HG03025 (cell line): Measurements from ENCODE around the gene SAMM50.
"Not testable (repeated sequence)": the region's sequence is repeated elsewhere in the genome, so short reads cannot be mapped to it uniquely, and the experiment has no call there.

Source experiments
- ATAC-seq: cut with Tn5 transposase; IDR thresholded peaks from one replicate; pipeline ENCODE4 v1.9.1; 2021; ENCODE audit warnings: mild to moderate bottlenecking, moderate library complexity; ENCODE audit not compliant: unreplicated experiment, low FRiP score

SAMM50 gene

GRCh38 chr22:43999378-43999777, 44.1 kb downstream of the SAMM50 start:
- ATAC-seq = no peak

- no peak for ATAC-seq
These were observed 44.9 kb downstream of the SAMM50 start for GRCh38 chr22:44000123-44000522.

GRCh38 chr22:44001521-44001920, 46.3 kb downstream of the SAMM50 start:
- no peak for ATAC-seq

GRCh38 chr22:44002324-44002723, 47.1 kb downstream of the SAMM50 start:
- ATAC-seq = no peak

- no peak for ATAC-seq
These were observed 47.8 kb downstream of the SAMM50 start for GRCh38 chr22:44002997-44003396.

GRCh38 chr22:44003405-44004103, 48.3 kb downstream of the SAMM50 start:
- no peak for ATAC-seq

GRCh38 chr22:44004104-44004460, 48.8 kb downstream of the SAMM50 start:
- no peak for ATAC-seq

GRCh38 chr22:44005524-44005923, 50.3 kb downstream of the SAMM50 start:
- ATAC-seq = no peak

- ATAC-seq = no peak
These were observed 56.9 kb downstream of the SAMM50 start for GRCh38 chr22:44012162-44012561.

- no peak for ATAC-seq
These were observed 57.3 kb downstream of the SAMM50 start for GRCh38 chr22:44012591-44012990.

- no peak for ATAC-seq
These were observed 59.0 kb downstream of the SAMM50 start for GRCh38 chr22:44014241-44014640.

- ATAC-seq = not testable (repeated sequence)
These were observed 61.3 kb downstream of the SAMM50 start for GRCh38 chr22:44016586-44016985.

- no peak for ATAC-seq
These were observed 63.4 kb downstream of the SAMM50 start for GRCh38 chr22:44018594-44018993.

- no peak for ATAC-seq
These were observed 64.2 kb downstream of the SAMM50 start for GRCh38 chr22:44019416-44019815.

GRCh38 chr22:44019846-44020245, 64.6 kb downstream of the SAMM50 start:
- ATAC-seq = no peak

- no peak for ATAC-seq
These were observed 65.7 kb downstream of the SAMM50 start for GRCh38 chr22:44020981-44021380.

GRCh38 chr22:44023404-44024287, 68.4 kb downstream of the SAMM50 start:
- no peak for ATAC-seq

GRCh38 chr22:44024288-44024921, 69.2 kb downstream of the SAMM50 start, which contains the start of gene PARVB:
TSS of gene PARVB (plus strand) at chr22:44024302. CDS start at chr22:44024340, 38 bp downstream.
- ATAC-seq = no peak

- ATAC-seq = no peak
These were observed 70.2 kb downstream of the SAMM50 start for GRCh38 chr22:44025171-44026065.

- ATAC-seq = no peak
These were observed 70.9 kb downstream of the SAMM50 start for GRCh38 chr22:44026066-44026629.
